Measurements from ENCODE around the gene RMC1.

RMC1 gene

DNA sequence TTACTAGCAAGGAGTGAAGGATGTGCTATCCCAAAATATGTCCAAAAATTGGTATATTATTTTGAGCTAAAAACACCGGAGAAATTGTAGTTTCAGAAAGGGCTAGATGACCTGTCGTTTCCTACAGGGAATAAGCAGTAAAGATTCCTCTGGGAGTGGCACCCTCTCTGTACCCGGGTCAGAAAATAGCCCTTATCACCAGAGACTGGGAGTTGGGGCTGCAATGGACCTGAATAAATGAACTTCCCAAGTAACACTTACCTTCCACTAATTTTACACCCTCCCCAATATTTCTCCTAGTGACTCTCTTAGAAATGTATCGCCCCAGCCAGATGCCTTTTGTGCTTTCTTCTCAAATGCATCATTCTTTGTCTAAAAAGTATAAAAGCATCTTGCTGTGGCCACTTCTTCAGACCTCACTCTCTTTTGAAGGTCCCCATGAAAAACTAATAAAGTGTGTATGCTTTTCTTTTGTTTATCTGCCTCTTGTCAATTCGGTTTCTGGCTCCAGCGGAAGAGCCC, 734 bp upstream of the RMC1 start:
- TF ChIP-seq, protein P1, sequence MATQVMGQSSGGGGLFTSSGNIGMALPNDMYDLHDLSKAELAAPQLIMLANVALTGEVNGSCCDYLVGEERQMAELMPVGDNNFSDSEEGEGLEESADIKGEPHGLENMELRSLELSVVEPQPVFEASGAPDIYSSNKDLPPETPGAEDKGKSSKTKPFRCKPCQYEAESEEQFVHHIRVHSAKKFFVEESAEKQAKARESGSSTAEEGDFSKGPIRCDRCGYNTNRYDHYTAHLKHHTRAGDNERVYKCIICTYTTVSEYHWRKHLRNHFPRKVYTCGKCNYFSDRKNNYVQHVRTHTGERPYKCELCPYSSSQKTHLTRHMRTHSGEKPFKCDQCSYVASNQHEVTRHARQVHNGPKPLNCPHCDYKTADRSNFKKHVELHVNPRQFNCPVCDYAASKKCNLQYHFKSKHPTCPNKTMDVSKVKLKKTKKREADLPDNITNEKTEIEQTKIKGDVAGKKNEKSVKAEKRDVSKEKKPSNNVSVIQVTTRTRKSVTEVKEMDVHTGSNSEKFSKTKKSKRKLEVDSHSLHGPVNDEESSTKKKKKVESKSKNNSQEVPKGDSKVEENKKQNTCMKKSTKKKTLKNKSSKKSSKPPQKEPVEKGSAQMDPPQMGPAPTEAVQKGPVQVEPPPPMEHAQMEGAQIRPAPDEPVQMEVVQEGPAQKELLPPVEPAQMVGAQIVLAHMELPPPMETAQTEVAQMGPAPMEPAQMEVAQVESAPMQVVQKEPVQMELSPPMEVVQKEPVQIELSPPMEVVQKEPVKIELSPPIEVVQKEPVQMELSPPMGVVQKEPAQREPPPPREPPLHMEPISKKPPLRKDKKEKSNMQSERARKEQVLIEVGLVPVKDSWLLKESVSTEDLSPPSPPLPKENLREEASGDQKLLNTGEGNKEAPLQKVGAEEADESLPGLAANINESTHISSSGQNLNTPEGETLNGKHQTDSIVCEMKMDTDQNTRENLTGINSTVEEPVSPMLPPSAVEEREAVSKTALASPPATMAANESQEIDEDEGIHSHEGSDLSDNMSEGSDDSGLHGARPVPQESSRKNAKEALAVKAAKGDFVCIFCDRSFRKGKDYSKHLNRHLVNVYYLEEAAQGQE (IDR thresholded peaks at IDR 0.05; ENCODE audit: insufficient read depth in 1 of 2, low read depth in 2 of 2, low read length in 2 of 2): no peak
- TF ChIP-seq POLR2AphosphoS5 (IDR thresholded peaks at IDR 0.05; ENCODE audit: low read depth, low read length) (no peak), FOXP2 (optimal IDR thresholded peaks at IDR 0.05; ENCODE audit: borderline replicate concordance, extremely low read depth, extremely low read length, insufficient read depth) (no peak), SIN3A (IDR thresholded peaks at IDR 0.05; ENCODE audit: borderline replicate concordance, insufficient read depth, low read length) (no peak), TAF1 (IDR thresholded peaks at IDR 0.05; ENCODE audit: borderline replicate concordance, insufficient read depth, low read length) (no peak)

DNA sequence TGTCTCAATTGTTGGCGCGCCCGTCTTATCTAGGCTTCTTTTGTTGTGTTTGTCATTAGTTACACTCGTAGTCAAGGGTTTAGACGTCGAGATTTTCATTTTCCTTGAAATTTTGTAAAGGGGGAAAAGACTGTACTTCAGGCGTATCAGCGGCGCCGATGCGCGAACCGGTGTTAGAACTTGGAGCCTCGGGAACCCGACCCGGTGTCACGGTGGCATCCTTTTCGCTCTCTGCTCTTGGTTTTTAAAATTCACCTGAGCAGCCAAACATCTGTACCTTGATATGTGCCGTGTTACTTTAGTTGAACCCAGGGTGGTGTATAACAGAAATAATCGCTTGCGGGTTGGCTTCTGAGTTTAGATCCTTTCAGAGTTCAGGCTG, 643 bp downstream of the RMC1 start:
- TF ChIP-seq, protein P1 (IDR thresholded peaks at IDR 0.05; ENCODE audit: insufficient read depth in 1 of 2, low read depth in 2 of 2, low read length in 2 of 2): no peak
- no peak for TF ChIP-seq FOXP2 (optimal IDR thresholded peaks at IDR 0.05; ENCODE audit: borderline replicate concordance, extremely low read depth, extremely low read length, insufficient read depth)
- TF ChIP-seq POLR2AphosphoS5 (IDR thresholded peaks at IDR 0.05; ENCODE audit: low read depth, low read length): no peak
- no peak for TF ChIP-seq TAF1 (IDR thresholded peaks at IDR 0.05; ENCODE audit: borderline replicate concordance, insufficient read depth, low read length)
- no peak for TF ChIP-seq SIN3A (IDR thresholded peaks at IDR 0.05; ENCODE audit: borderline replicate concordance, insufficient read depth, low read length)

DNA sequence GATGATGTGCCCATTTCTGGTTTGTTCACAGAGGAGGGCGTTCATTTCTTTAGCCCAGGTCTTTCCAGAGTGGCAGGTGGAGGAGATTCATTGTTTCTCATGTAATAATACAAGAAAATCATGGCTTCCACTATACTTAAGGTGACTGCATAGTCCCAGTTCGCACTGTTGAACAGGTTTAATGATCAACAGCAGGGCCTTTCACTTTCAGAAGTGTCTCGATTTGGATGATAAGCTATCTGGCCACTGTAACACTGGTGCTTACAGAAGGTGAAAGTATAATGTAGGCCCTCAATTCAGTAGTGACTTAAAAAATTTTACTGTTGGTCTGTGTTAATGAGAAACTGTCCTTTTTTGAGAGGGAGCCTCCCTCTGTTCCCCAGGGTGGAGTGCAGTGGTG, 1.4 kb downstream of the RMC1 start:
- TF ChIP-seq TAF1 (IDR thresholded peaks at IDR 0.05; ENCODE audit: borderline replicate concordance, insufficient read depth, low read length) (no peak), SIN3A (IDR thresholded peaks at IDR 0.05; ENCODE audit: borderline replicate concordance, insufficient read depth, low read length) (no peak), POLR2AphosphoS5 (IDR thresholded peaks at IDR 0.05; ENCODE audit: low read depth, low read length) (no peak), FOXP2 (optimal IDR thresholded peaks at IDR 0.05; ENCODE audit: borderline replicate concordance, extremely low read depth, extremely low read length, insufficient read depth) (no peak)
- TF ChIP-seq, protein P1 (IDR thresholded peaks at IDR 0.05; ENCODE audit: insufficient read depth in 1 of 2, low read depth in 2 of 2, low read length in 2 of 2): no peak

DNA sequence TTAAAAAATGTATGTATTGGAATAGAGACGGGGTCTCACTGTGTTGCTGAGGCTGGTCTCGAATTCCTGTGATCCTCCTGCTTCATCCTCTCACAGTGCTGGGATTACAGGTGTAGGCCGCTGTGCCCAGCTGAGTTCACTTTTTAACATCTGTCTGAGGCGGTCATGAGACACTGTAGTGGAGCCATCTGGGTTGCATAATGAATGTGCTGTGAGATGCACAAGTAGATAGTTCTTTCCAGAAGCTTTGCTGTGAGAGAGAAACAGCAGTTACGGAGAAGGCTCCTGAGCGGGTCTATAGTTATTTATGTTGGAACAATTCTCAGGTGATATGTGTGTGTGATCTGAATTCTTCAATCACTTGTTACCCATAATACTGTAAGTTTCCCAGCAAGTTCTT, 3.1 kb downstream of the RMC1 start:
- TF ChIP-seq TAF1 (IDR thresholded peaks at IDR 0.05; ENCODE audit: borderline replicate concordance, insufficient read depth, low read length): no peak
- TF ChIP-seq FOXP2 (optimal IDR thresholded peaks at IDR 0.05; ENCODE audit: borderline replicate concordance, extremely low read depth, extremely low read length, insufficient read depth): no peak
- TF ChIP-seq POLR2AphosphoS5 (IDR thresholded peaks at IDR 0.05; ENCODE audit: low read depth, low read length): no peak
- TF ChIP-seq, protein P1 (IDR thresholded peaks at IDR 0.05; ENCODE audit: insufficient read depth in 1 of 2, low read depth in 2 of 2, low read length in 2 of 2): no peak
- TF ChIP-seq SIN3A (IDR thresholded peaks at IDR 0.05; ENCODE audit: borderline replicate concordance, insufficient read depth, low read length): no peak

DNA sequence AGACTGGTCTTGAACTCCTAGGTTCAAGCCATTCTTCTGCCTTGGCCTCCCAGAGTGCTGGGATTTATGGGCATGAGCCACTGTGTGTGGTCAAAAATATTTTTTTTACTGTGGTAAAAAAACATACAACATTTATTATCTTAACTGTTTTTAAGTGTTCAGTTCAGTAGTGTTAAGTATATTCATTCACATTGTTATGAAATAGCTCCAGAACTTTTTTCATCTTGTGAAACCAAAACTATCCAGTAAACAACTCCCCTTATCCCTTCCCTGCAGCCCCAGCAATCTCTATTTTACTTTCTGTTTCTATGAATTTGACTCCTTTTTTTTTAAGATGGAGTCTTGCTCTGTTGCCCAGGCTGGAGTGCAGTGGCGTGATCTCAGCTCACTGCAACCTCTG, 9.3 kb downstream of the RMC1 start:
- TF ChIP-seq, protein P1 (IDR thresholded peaks at IDR 0.05; ENCODE audit: insufficient read depth in 1 of 2, low read depth in 2 of 2, low read length in 2 of 2): no peak
- TF ChIP-seq FOXP2 (optimal IDR thresholded peaks at IDR 0.05; ENCODE audit: borderline replicate concordance, extremely low read depth, extremely low read length, insufficient read depth) (no peak), POLR2AphosphoS5 (IDR thresholded peaks at IDR 0.05; ENCODE audit: low read depth, low read length) (no peak), TAF1 (IDR thresholded peaks at IDR 0.05; ENCODE audit: borderline replicate concordance, insufficient read depth, low read length) (no peak), SIN3A (IDR thresholded peaks at IDR 0.05; ENCODE audit: borderline replicate concordance, insufficient read depth, low read length) (no peak)
